Vagina (tissue), 2 donors: ENCODE results near the gene TXNRD2.

Experiments
- CTCF ChIP-seq, 3 experiments: fragments of 450-650 bp in 2 of 3; fragments of 200-600 bp in 1 of 3; sonication (generic) in 1 of 3; IDR thresholded peaks; one replicate each; pipeline ENCODE4 v1.5.1; 2017 to 2019; ENCODE audit warnings: antibody characterized with exemption in 3 of 3, mild to moderate bottlenecking in 2 of 3, moderate library complexity in 2 of 3
- POLR2A ChIP-seq, 2 donors: fragments of 450-650 bp; IDR thresholded peaks; one replicate each; pipeline ENCODE4 v1.6.1; 2017; ENCODE audit warnings: antibody characterized with exemption in 2 of 2, mild to moderate bottlenecking in 2 of 2, moderate library complexity in 2 of 2
- POLR2AphosphoS5 ChIP-seq, 2 donors: sonication (generic); formaldehyde crosslinking; IDR thresholded peaks; one replicate each; pipeline ENCODE4 v1.9.0; 2017; ENCODE audit warnings: antibody characterized with exemption in 2 of 2, mild to moderate bottlenecking in 2 of 2, low read depth in 1 of 2; ENCODE audit not compliant: insufficient read depth in 1 of 2

- TF ChIP-seq CTCF (IDR thresholded peaks at IDR 0.05) (no peak), POLR2A (IDR thresholded peaks at IDR 0.05) (no peak), POLR2AphosphoS5 (IDR thresholded peaks at IDR 0.05; ENCODE audit: insufficient read depth in 1 of 2, low read depth in 1 of 2) (no peak)
These were observed 115.0 kb downstream of the TXNRD2 start for GRCh38 chr22:19826619-19826950.
